SJSA1 (cell line): ENCODE data around the gene MFN1. TPM values are rescaled to one million over a fixed set of nuclear protein-coding genes. Genes with fewer than 3 reads are reported as not detected.

Experiments
- DNase-seq, 2 experiments: peaks; one replicate each; pipeline ENCODE4 v3.0.0-alpha.2; 2015 to 2020; ENCODE audit warnings: low spot score in 2 of 2, low read depth in 1 of 2
- H3K27ac ChIP-seq: fragments of 250-450 bp; sonication (Bioruptor Pico); 2 replicates; pipeline ENCODE4 v1.5.1; 2020; ENCODE audit warnings: mild to moderate bottlenecking, moderate library complexity
- H3K27me3 ChIP-seq: fragments of 250-450 bp; sonication (Bioruptor Pico); replicated peaks from 2 replicates; pipeline ENCODE4 v1.5.1; 2020; ENCODE audit warnings: mild to moderate bottlenecking, moderate library complexity
- H3K36me3 ChIP-seq: fragments of 250-450 bp; sonication (Bioruptor Pico); 2 replicates; pipeline ENCODE4 v1.5.1; 2020; ENCODE audit warnings: mild to moderate bottlenecking
- H3K4me1 ChIP-seq: fragments of 250-450 bp; sonication (Bioruptor Pico); replicated peaks from 2 replicates; pipeline ENCODE4 v1.6.1; 2021; ENCODE audit warnings: mild to moderate bottlenecking
- H3K4me3 ChIP-seq: fragments of 250-450 bp; sonication (Bioruptor Pico); 2 replicates; pipeline ENCODE4 v1.5.1; 2020; ENCODE audit warnings: mild to moderate bottlenecking
- H3K9me3 ChIP-seq: fragments of 250-450 bp; sonication (Bioruptor Pico); replicated peaks from 2 replicates; pipeline ENCODE4 v1.5.1; 2020; ENCODE audit warnings: mild to moderate bottlenecking
- total RNA-seq: library from RNA; depleted of rRNA; stranded (reverse); fragments of >200 nt; shearing (Covaris generic); gene quantifications from 2 replicates; pipeline ENCODE4 v1.2.3, GENCODE V29; 2014; rRNA removed

MFN1 gene
- total RNA-seq, 1 experiment from 2014 or later = 29.7 TPM

DNA sequence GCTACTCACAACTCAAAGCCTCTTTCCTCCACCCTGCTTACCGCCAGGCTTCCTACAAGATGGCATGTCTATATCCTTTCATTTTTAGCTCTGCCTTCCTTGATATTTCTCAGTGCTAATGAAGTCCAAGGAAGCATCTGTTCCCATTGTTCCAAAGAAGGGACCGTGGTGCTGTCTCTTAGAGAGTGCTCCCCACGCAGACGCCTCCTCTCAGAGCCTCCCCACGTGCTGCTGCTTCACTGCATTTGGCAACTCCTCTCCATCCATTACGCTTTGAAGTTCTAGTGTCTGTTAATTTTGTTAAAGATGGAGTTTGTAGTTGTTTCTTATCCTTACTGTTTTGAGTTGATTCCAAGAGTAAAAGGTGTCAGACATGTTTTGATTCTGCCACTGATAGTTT is 77.6 kb downstream of the MFN1 start:
- DNase-seq = no peak
- H3K9me3 ChIP-seq = no peaks in the 10 kb centered on the region
- peaks cover 41% of the 10 kb centered on the region for H3K36me3 ChIP-seq
- no peak overlapping the region for H3K4me3 ChIP-seq
- H3K4me1 ChIP-seq = no peaks in the 10 kb centered on the region
- no peak overlapping the region for H3K27ac ChIP-seq
- no peaks in the 10 kb centered on the region for H3K27me3 ChIP-seq

GRCh38 chr3:179428876-179429548 is 81.5 kb downstream of the MFN1 start:
- Histone ChIP-seq H3K4me3 (no peak overlapping the region), H3K27ac (no peak overlapping the region), H3K27me3 (no peaks in the 10 kb centered on the region), H3K9me3 (no peaks in the 10 kb centered on the region), H3K36me3 (peaks cover 28% of the 10 kb centered on the region), H3K4me1 (no peaks in the 10 kb centered on the region)
- no peak for DNase-seq

DNA sequence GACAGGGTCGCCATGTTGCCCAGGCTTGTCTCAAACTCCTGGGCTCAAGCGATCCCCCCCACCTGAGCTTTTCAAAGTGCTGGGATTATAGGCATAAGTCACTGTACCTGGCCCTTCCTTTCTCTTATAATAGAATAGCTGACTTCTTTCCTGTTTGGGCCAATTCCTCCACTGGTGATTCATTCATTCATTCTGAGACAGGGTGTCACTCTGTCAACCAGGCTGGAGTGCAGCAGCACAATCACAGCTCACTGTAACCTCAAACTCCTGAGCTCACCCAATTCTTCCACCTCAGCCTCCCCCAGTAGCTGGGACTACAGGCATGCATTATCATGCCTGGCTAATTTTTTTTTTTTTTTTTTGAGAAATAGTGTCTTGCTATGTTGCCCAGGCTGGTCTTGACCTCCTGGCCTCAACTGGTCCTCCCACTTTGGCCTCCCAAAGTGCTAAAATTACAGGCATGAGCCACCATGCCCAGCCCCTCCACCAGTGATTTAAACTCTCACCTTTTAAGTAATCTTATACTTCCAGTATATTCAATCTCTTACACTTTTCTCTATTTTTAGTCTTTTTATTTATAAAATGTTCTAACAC is 82.9 kb downstream of the MFN1 start:
- Histone ChIP-seq H3K27me3 (no peaks in the 10 kb centered on the region), H3K27ac (no peak overlapping the region)

DNA sequence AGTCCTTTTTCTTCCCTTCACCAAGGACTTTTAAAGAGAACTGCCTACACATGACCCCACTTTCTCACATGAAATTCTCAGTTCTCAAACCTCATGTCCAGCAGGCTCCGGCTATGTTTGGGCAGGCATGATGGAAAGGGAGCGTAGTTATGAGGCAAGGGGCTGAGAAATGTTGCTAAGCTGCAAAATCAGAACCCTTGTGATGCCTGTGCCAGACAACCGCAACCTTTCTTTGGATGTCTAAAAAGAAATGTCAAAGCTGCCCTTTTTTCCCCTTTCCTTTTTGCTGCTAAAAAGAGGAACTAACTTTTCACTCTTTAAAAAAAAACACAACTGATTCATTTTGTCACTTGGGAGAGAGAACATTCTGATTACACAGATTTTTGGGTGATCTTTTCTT is 84.5 kb downstream of the MFN1 start:
- no peaks in the 10 kb centered on the region for H3K4me1 ChIP-seq
- peaks cover 2% of the 10 kb centered on the region; the same call in 1 of the 2 replicates for H3K36me3 ChIP-seq
- no peak overlapping the region for H3K4me3 ChIP-seq
- H3K27ac ChIP-seq = no peak overlapping the region
- no peak for DNase-seq
- H3K27me3 ChIP-seq = no peaks in the 10 kb centered on the region
- no peaks in the 10 kb centered on the region for H3K9me3 ChIP-seq

More for the DNA sequence above, 82.9 kb downstream of the MFN1 start:
- Histone ChIP-seq H3K4me3 (no peak overlapping the region), H3K9me3 (no peaks in the 10 kb centered on the region), H3K36me3 (peaks cover 14% of the 10 kb centered on the region), H3K4me1 (no peaks in the 10 kb centered on the region)
- DNase-seq = no peak

- H3K27ac ChIP-seq = no peak overlapping the region
- no peaks in the 10 kb centered on the region for H3K9me3 ChIP-seq
- DNase-seq = no peak
- no peaks in the 10 kb centered on the region for H3K4me1 ChIP-seq
- no peaks in the 10 kb centered on the region for H3K27me3 ChIP-seq
- no peak overlapping the region for H3K4me3 ChIP-seq
- H3K36me3 ChIP-seq = peaks cover 2% of the 10 kb centered on the region; the same call in 1 of the 2 replicates
Measured at GRCh38 chr3:179432451-179432850, 84.9 kb downstream of the MFN1 start.

GRCh38 chr3:179436517-179436916 is 89.0 kb downstream of the MFN1 start:
- no peaks in the 10 kb centered on the region for H3K9me3 ChIP-seq

DNA sequence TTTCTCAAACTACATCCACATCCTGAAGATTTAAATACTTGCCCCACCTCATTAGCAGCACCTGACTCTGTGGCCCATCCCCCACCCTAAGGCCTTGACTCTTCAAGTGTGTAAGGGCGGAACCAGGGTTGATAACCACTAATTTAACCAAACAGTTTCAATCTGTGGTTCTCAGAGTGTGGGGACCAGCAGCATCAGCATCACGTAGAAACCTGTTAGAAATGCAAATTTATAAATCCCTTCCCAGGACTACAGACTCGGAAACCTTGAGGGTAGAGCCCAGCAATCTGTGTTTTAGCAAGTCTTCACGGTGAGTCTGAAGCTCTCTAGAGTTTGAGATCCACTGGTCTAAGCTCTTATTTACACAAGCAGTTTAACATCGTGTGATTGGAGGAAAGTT is 91.3 kb downstream of the MFN1 start:
- H3K4me1 ChIP-seq = no peaks in the 10 kb centered on the region
- no peak for DNase-seq
- no peak overlapping the region for H3K4me3 ChIP-seq
- H3K9me3 ChIP-seq = no peaks in the 10 kb centered on the region
- no peak overlapping the region for H3K27ac ChIP-seq
- no peaks in the 10 kb centered on the region for H3K27me3 ChIP-seq
- peaks cover 23% of the 10 kb centered on the region for H3K36me3 ChIP-seq

More at GRCh38 chr3:179436517-179436916, 89.0 kb downstream of the MFN1 start:
- no peak for DNase-seq
- Histone ChIP-seq H3K4me3 (no peak overlapping the region), H3K4me1 (no peaks in the 10 kb centered on the region), H3K27me3 (no peaks in the 10 kb centered on the region), H3K36me3 (peaks cover 13% of the 10 kb centered on the region), H3K27ac (no peak overlapping the region)

Other genes with a start within 250 kb of the MFN1 start
- gene PIK3CA, start 199.4 kb upstream of the MFN1 start, total RNA-seq = 15.2 and 22.2 TPM in 2 replicates
- 0.13 and 2.7 TPM in 2 replicates for gene KCNMB3, start 96.6 kb upstream of the MFN1 start, total RNA-seq
- gene ZNF639, start 24.7 kb upstream of the MFN1 start, total RNA-seq = 71.3 and 80.5 TPM in 2 replicates
- gene GNB4, start 103.8 kb downstream of the MFN1 start, total RNA-seq = 105 and 113 TPM in 2 replicates
- gene ACTL6A, start 215.2 kb downstream of the MFN1 start, total RNA-seq = 119 and 277 TPM in 2 replicates